HL-60 (cell line): Measurements from ENCODE around the gene EPM2A.

Experiments used
- CTCF ChIP-seq: IDR thresholded peaks from one replicate; pipeline ENCODE4 v1.5.1; 2011; ENCODE audit warnings: low read length, control low read depth, inconsistent platforms; ENCODE audit not compliant: insufficient read depth
- GABPA ChIP-seq: IDR thresholded peaks from 2 replicates; pipeline ENCODE4 v1.6.1; 2012; ENCODE audit warnings: low read depth
- POLR2AphosphoS5 ChIP-seq: IDR thresholded peaks from 2 replicates; pipeline ENCODE4 v1.6.1; 2012; ENCODE audit warnings: low read depth
- REST ChIP-seq: IDR thresholded peaks from 2 replicates; pipeline ENCODE4 v1.6.1; 2012; ENCODE audit warnings: low read depth; ENCODE audit not compliant: insufficient replicate concordance
- SPI1 ChIP-seq: IDR thresholded peaks from 2 replicates; pipeline ENCODE4 v1.6.1; 2012; ENCODE audit warnings: low read depth, mild to moderate bottlenecking, borderline replicate concordance

GRCh38 chr6:145736661-145737144, 1.4 kb upstream of the EPM2A start:
- TF ChIP-seq CTCF (no peak), POLR2AphosphoS5 (no peak), GABPA (no peak), REST (no peak), SPI1 (no peak)
